Left forelimb (tissue), 1 donor: ENCODE measurements around the gene ASIC4.

Source experiments
- DNase-seq: peaks from one replicate; pipeline ENCODE4 v3.0.0-alpha.2; 2018; ENCODE audit warnings: low spot score

Gene ASIC4

GRCh38 chr2:219497495-219498279, 16.6 kb upstream of the ASIC4 start:
- peak; percentile 85 for DNase-seq

GRCh38 chr2:219498280-219499057, 15.8 kb upstream of the ASIC4 start, which contains the start of gene GMPPA:
GMPPA (plus strand) TSS chr2:219498891; CDS start chr2:219499976, 1,085 bp downstream.
- peak; percentile 99 for DNase-seq

GRCh38 chr2:219499058-219499307, 15.3 kb upstream of the ASIC4 start:
- DNase-seq: no peak

GRCh38 chr2:219499555-219499954, 14.7 kb upstream of the ASIC4 start:
- no peak for DNase-seq

- DNase-seq: no peak
Measured at GRCh38 chr2:219500135-219500534, 14.1 kb upstream of the ASIC4 start.

- DNase-seq: no peak
Measured at GRCh38 chr2:219501849-219502248, 12.4 kb upstream of the ASIC4 start.

GRCh38 chr2:219502618-219503017, 11.7 kb upstream of the ASIC4 start:
- no peak for DNase-seq

GRCh38 chr2:219505585-219505984, 8.7 kb upstream of the ASIC4 start:
- DNase-seq: no peak

- no peak for DNase-seq
Measured at GRCh38 chr2:219506153-219506801, 8.0 kb upstream of the ASIC4 start.

- no peak for DNase-seq
Measured at GRCh38 chr2:219506802-219507526, 7.3 kb upstream of the ASIC4 start.

- no peak for DNase-seq
Measured at GRCh38 chr2:219507581-219508443, 6.5 kb upstream of the ASIC4 start.

- DNase-seq: no peak
Measured at GRCh38 chr2:219508444-219508734, 5.9 kb upstream of the ASIC4 start.

GRCh38 chr2:219508971-219509779, 5.1 kb upstream of the ASIC4 start:
- no peak for DNase-seq

- DNase-seq: no peak
Measured at GRCh38 chr2:219509780-219510511, 4.3 kb upstream of the ASIC4 start.

GRCh38 chr2:219510512-219511135, 3.7 kb upstream of the ASIC4 start:
- no peak for DNase-seq

- no peak for DNase-seq
Measured at GRCh38 chr2:219511547-219512325, 2.5 kb upstream of the ASIC4 start.

- no peak for DNase-seq
Measured at GRCh38 chr2:219512524-219513216, 1.6 kb upstream of the ASIC4 start.

- DNase-seq: no peak
Measured at GRCh38 chr2:219513787-219514186, 495 bp upstream of the ASIC4 start.
